Endothelial cell of umbilical vein (primary cell): Measurements from ENCODE around the gene SLC7A6. TPM values are rescaled to one million over a fixed set of nuclear protein-coding genes. Genes with fewer than 3 reads are reported as not detected.

Experiments
- BruUV-seq: library from RNA; stranded (reverse); fragments of 400-500 nt; replicated peaks from 2 replicates; lab custom pipeline; 2021; lab: Mats Ljungman, UMichigan
- CTCF ChIA-PET: fragments of 300-600, 350-600 bp; sonication (Branson Sonifier 250); formaldehyde crosslinking; loops from one replicate; lab custom pipeline; 2021; ENCODE audit warnings: antibody characterized with exemption, inconsistent platforms; lab: Charles Lee
- POLR2A ChIA-PET: fragments of 300-600, 350-600 bp; sonication (Branson Sonifier 250); formaldehyde crosslinking; loops from one replicate; lab custom pipeline; 2021; ENCODE audit warnings: antibody characterized with exemption, inconsistent platforms; lab: Charles Lee
- DNase-seq: peaks from one replicate; pipeline ENCODE4 v3.0.0-alpha.2; 2011; ENCODE audit warnings: low read depth, low spot score
- FAIRE-seq: peaks from 2 replicates; lab custom pipeline; 2011; peaks lifted over from hg19 to GRCh38; lab: Jason Lieb, UNC
- H2AFZ ChIP-seq: 2 replicates; pipeline ENCODE4 v1.6.0; 2012; ENCODE audit warnings: low read depth, low read length, control low read depth, inconsistent platforms
- H3K27ac ChIP-seq: 2 replicates; pipeline ENCODE4 v1.5.1; 2011; ENCODE audit warnings: low read depth, mild to moderate bottlenecking, control low read depth, low read length, moderate library complexity; ENCODE audit not compliant: insufficient read depth
- H3K27me3 ChIP-seq, 2 experiments: 2 replicates each; pipeline versions ENCODE4 v1.6.0 to v1.6.1; 2011; ENCODE audit warnings: low read length in 2 of 2, mixed read lengths in 1 of 2; ENCODE audit not compliant: control insufficient read depth in 2 of 2, insufficient read depth in 2 of 2
- H3K36me3 ChIP-seq, 2 experiments: 2 replicates in 1 of 2; 3 replicates in 1 of 2; pipeline ENCODE4 v1.5.1; 2011; ENCODE audit warnings: low read length in 2 of 2, mild to moderate bottlenecking in 1 of 2, moderate library complexity in 1 of 2; ENCODE audit not compliant: control insufficient read depth in 2 of 2, insufficient read depth in 2 of 2; ENCODE audit errors: extremely low read depth in 1 of 2
- H3K4me1 ChIP-seq: 3 replicates; pipeline ENCODE4 v1.5.1; 2011; ENCODE audit warnings: mild to moderate bottlenecking, low read length; ENCODE audit not compliant: control insufficient read depth, insufficient read depth; ENCODE audit errors: extremely low read depth
- H3K4me2 ChIP-seq: 2 replicates; pipeline ENCODE4 v1.6.1; 2011; ENCODE audit warnings: low read length, control low read depth, mixed read lengths; ENCODE audit not compliant: insufficient read depth
- H3K4me3 ChIP-seq, 3 experiments: fragments of 200-600 bp in 1 of 3; sonication (generic), shearing (Covaris generic) in 1 of 3; replicated peaks in 1 of 3; 2 replicates each; pipeline ENCODE4 v1.5.1; 2011 to 2016; ENCODE audit warnings: control low read depth in 3 of 3, low read length in 3 of 3, mild to moderate bottlenecking in 2 of 3, inconsistent platforms in 1 of 3, low read depth in 1 of 3, moderate library complexity in 1 of 3; ENCODE audit not compliant: insufficient read depth in 1 of 3
- H3K79me2 ChIP-seq: 2 replicates; pipeline ENCODE4 v1.6.0; 2012; ENCODE audit warnings: low read length, inconsistent platforms; ENCODE audit not compliant: control insufficient read depth, insufficient read depth
- H3K9ac ChIP-seq: replicated peaks from 2 replicates; pipeline ENCODE3; 2011; ENCODE audit warnings: low read length, control low read depth; ENCODE audit not compliant: insufficient read depth; ENCODE audit errors: extremely low read depth
- H3K9me1 ChIP-seq: replicated peaks from 3 replicates; pipeline ENCODE4 v1.6.0; 2011; ENCODE audit warnings: mild to moderate bottlenecking, low read length; ENCODE audit not compliant: control insufficient read depth, insufficient read depth; ENCODE audit errors: extremely low read depth
- H3K9me3 ChIP-seq: replicated peaks from 2 replicates; pipeline ENCODE4 v1.5.1; 2012; ENCODE audit warnings: low read length, inconsistent platforms; ENCODE audit not compliant: control insufficient read depth, insufficient read depth
- H4K20me1 ChIP-seq: replicated peaks from 2 replicates; pipeline ENCODE3; 2011; ENCODE audit warnings: mild to moderate bottlenecking, low read length; ENCODE audit not compliant: control insufficient read depth, insufficient read depth; ENCODE audit errors: extremely low read depth
- CTCF ChIP-seq, 2 donors: IDR thresholded peaks; 1 replicate in 1 of 2; 2 replicates in 1 of 2; pipeline ENCODE4 v1.5.1; 2011; ENCODE audit warnings: low read length in 2 of 2, mild to moderate bottlenecking in 2 of 2, moderate library complexity in 2 of 2, control low read depth in 1 of 2, inconsistent platforms in 1 of 2, low read depth in 1 of 2; ENCODE audit not compliant: insufficient read depth in 1 of 2; ENCODE audit errors: extremely low read depth in 1 of 2
- EZH2 ChIP-seq: IDR thresholded peaks from 2 replicates; pipeline ENCODE4 v1.6.1; 2012; ENCODE audit warnings: borderline replicate concordance, low read depth, mild to moderate bottlenecking, moderate library complexity, low read length, inconsistent platforms; ENCODE audit not compliant: severe bottlenecking
- FOS ChIP-seq: IDR thresholded peaks from 2 replicates; pipeline ENCODE4 v1.6.1; 2011; ENCODE audit warnings: mild to moderate bottlenecking, low read length, moderate library complexity, borderline replicate concordance; ENCODE audit not compliant: insufficient read depth
- GATA2 ChIP-seq: IDR thresholded peaks from 2 replicates; pipeline ENCODE4 v1.7.0; 2011; ENCODE audit warnings: low read depth, mild to moderate bottlenecking, moderate library complexity, mixed read lengths, low read length; ENCODE audit not compliant: insufficient read length, insufficient read depth
- JUN ChIP-seq: IDR thresholded peaks from 2 replicates; pipeline ENCODE4 v1.6.1; 2011; ENCODE audit warnings: borderline replicate concordance, low read depth; ENCODE audit not compliant: insufficient read length, insufficient read depth
- MAX ChIP-seq: IDR thresholded peaks from 2 replicates; pipeline ENCODE4 v1.6.1; 2011; ENCODE audit not compliant: insufficient read depth, insufficient read length
- MYC ChIP-seq: IDR thresholded peaks from one replicate; pipeline ENCODE4 v1.6.1; 2011; ENCODE audit warnings: mild to moderate bottlenecking, low read depth, low read length
- POLR2A ChIP-seq: IDR thresholded peaks from 2 replicates; pipeline ENCODE4 v1.6.1; 2012; ENCODE audit warnings: low read depth, mild to moderate bottlenecking, control low read depth, low read length
- POLR2AphosphoS5 ChIP-seq: IDR thresholded peaks from 2 replicates; pipeline ENCODE4 v1.6.1; 2012; ENCODE audit warnings: low read depth, mild to moderate bottlenecking, control low read depth, low read length, moderate library complexity; ENCODE audit not compliant: insufficient read depth
- dilution Hi-C: fragments of 300-500 bp; cut with MboI; formaldehyde crosslinking; loops from one replicate; pipeline ENCODE4 v1.15.0; 2019; ENCODE audit warnings: low sequenced_read_pairs; ENCODE audit not compliant: extremely low pct_ligation_motif_present
- intact Hi-C: fragments of 100-400 bp; cut with micrococcal nuclease; formaldehyde crosslinking; loops from one replicate; pipeline ENCODE4 v1.10.0; 2022
- polyA plus RNA-seq, 4 experiments: library from polyadenylated mRNA; depleted of rRNA in 3 of 4; stranded (reverse) in 3 of 4; unstranded in 1 of 4; fragments of >200 nt; gene quantifications; 2 replicates each; pipeline versions ENCODE4 v1.2.1 to v1.2.3, GENCODE V29; 2011 to 2012; ENCODE audit warnings: missing spikeins in 1 of 4
- total RNA-seq: library from RNA; stranded (reverse); gene quantifications from 2 replicates; pipeline ENCODE4 v1.2.3, GENCODE V29; 2021

The SLC7A6 gene
- total and polyA plus RNA-seq, 2 donors (not counting 3 experiments of a cell fraction or from before 2014, with no cell fraction given) = 68.0 to 86.5 TPM

DNA sequence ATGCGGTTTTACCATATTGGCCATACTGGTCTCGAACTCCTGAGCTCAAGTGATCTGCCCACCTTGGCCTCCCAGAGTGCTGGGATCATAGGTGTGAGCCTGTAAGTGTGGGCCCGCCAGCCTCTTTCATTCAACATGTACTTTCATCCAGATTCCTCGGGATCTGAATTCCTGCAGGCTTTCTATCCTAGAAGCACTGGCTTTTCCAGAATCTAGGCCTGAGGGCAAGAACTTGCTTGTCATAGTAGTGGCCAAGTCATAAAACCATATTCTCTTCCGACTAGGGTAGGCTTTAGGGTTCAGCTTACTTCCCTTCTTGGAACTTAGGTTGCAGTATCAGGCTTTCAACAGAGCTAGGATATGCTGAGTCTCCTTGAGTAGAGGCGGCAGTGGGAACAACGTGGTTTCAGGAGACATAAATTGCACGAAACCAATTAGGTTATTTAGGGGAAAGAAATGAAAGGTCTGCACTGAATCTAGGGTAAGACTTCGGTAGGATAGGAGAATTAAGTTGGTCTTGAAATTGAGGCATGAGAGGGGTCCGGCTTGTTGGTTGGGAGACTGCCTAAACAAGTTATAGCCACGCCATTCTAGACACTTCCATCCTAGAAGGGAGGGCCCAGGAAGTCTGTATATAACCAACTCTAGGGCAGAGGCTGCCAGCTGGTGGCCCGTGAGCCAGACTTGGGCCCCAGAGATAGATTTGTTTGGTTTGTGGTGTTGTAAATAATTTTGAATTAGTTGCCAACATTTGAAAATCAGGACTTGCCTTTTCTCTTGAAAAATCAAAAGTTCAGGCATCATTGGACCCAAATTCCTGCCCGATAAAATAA is 15.6 kb downstream of the SLC7A6 start:
- Histone ChIP-seq H3K4me3 (no peak overlapping the region), H3K36me3 (peaks cover 4 to 7% of the 10 kb centered on the region in 2 experiments), H2AFZ (no peak overlapping the region), H3K27ac (no peak overlapping the region), H3K9me3 (no peaks in the 10 kb centered on the region), H3K4me2 (no peak overlapping the region), H3K9me1 (no peaks in the 10 kb centered on the region), H3K27me3 (no peaks in the 10 kb centered on the region), H3K79me2 (peaks cover 37% of the 10 kb centered on the region), H4K20me1 (no peaks in the 10 kb centered on the region), H3K9ac (no peak overlapping the region), H3K4me1 (peaks cover 5% of the 10 kb centered on the region)
- no peak for DNase-seq
- intact Hi-C loops = no loop called here
- FAIRE-seq = no peak
- dilution Hi-C loops = no loop called here
- ChIA-PET CTCF (interaction anchor here (0.7 to 1.6 kb wide), 3 partner anchors 9 to 16 kb away, joined by 4 to 9 read pairs (median 4); partner anchors contain the start of gene SLC7A6), POLR2A (no interaction called here)
- TF ChIP-seq CTCF (IDR thresholded peaks at IDR 0.05; ENCODE audit: extremely low read depth in 1 of 2, insufficient read depth in 1 of 2, low read depth in 1 of 2, low read length in 2 of 2) = no peak
- no peak for TF ChIP-seq JUN
- TF ChIP-seq MYC = no peak
- no peak for TF ChIP-seq POLR2A
- TF ChIP-seq EZH2 = no peak
- no peak for TF ChIP-seq MAX
- TF ChIP-seq GATA2 = no peak
- no peak for TF ChIP-seq FOS
- no peak for TF ChIP-seq POLR2AphosphoS5
- no TSS peak for BruUV-seq
